Measurements from ENCODE around the gene PACRGL.
"Not testable (repeated sequence)": the region's sequence is repeated elsewhere in the genome, so short reads cannot be mapped to it uniquely, and the experiment has no call there.

Gene PACRGL

GRCh38 chr4:20723463-20723862, 23.2 kb downstream of the PACRGL start:
- DNase-seq (ENCODE audit: low spot score), result no peak

GRCh38 chr4:20724915-20725314, 24.7 kb downstream of the PACRGL start:
- DNase-seq (ENCODE audit: low spot score), result no peak

GRCh38 chr4:20735931-20736330, 35.7 kb downstream of the PACRGL start:
- no peak for DNase-seq (ENCODE audit: low spot score)

- DNase-seq (ENCODE audit: low spot score), result not testable (repeated sequence)
These were observed 45.7 kb downstream of the PACRGL start for GRCh38 chr4:20746000-20746399.

GRCh38 chr4:20752641-20753040, 52.4 kb downstream of the PACRGL start:
- DNase-seq (ENCODE audit: low spot score), result no peak

GRCh38 chr4:20754036-20754435, 53.8 kb downstream of the PACRGL start:
- DNase-seq (ENCODE audit: low spot score), result no peak

- DNase-seq (ENCODE audit: low spot score), result peak; percentile 7
These were observed 59.8 kb downstream of the PACRGL start for GRCh38 chr4:20760053-20760452.

GRCh38 chr4:20761382-20761781, 61.1 kb downstream of the PACRGL start:
- DNase-seq (ENCODE audit: low spot score), result no peak

- DNase-seq (ENCODE audit: low spot score), result no peak
These were observed 61.6 kb downstream of the PACRGL start for GRCh38 chr4:20761826-20762225.

GRCh38 chr4:20764366-20764992, 64.2 kb downstream of the PACRGL start:
- DNase-seq (ENCODE audit: low spot score), result peak; percentile 25

GRCh38 chr4:20773144-20773997, 73.1 kb downstream of the PACRGL start:
- peak; percentile 66 for DNase-seq (ENCODE audit: low spot score)

- DNase-seq (ENCODE audit: low spot score), result no peak
These were observed 78.6 kb downstream of the PACRGL start for GRCh38 chr4:20778896-20779295.

GRCh38 chr4:20783134-20783533, 82.9 kb downstream of the PACRGL start:
- not testable (repeated sequence) for DNase-seq (ENCODE audit: low spot score)

GRCh38 chr4:20787940-20788665, 87.8 kb downstream of the PACRGL start:
- DNase-seq (ENCODE audit: low spot score), result no peak

All from kidney tubule cell (primary cell).